GM18505 (cell line): ENCODE results near the gene ATPAF1.
"Not testable (repeated sequence)": the region's sequence is repeated elsewhere in the genome, so short reads cannot be mapped to it uniquely, and the experiment has no call there.

Experiments used
- ATAC-seq: cut with Tn5 transposase; IDR thresholded peaks from one replicate; pipeline ENCODE4 v1.9.1; 2021; ENCODE audit not compliant: unreplicated experiment
- POLR2A ChIP-seq: IDR thresholded peaks from 4 replicates; pipeline ENCODE4 v1.6.1; 2011; ENCODE audit warnings: borderline replicate concordance; ENCODE audit not compliant: insufficient read depth, insufficient read length; ENCODE audit errors: extremely low read depth

Gene ATPAF1

GRCh38 chr1:46672696-46673095 is 4.5 kb upstream of the ATPAF1 start:
- no peak for TF ChIP-seq POLR2A
- ATAC-seq: no peak

GRCh38 chr1:46671554-46671953 is 3.4 kb upstream of the ATPAF1 start, which contains the start of gene TEX38:
TEX38 (plus strand) TSS chr1:46671854; CDS start chr1:46671935, 81 bp downstream.
- no peak for ATAC-seq
- TF ChIP-seq POLR2A: no peak

GRCh38 chr1:46670134-46670533 is 2.0 kb upstream of the ATPAF1 start:
- TF ChIP-seq POLR2A: no peak
- ATAC-seq: no peak

GRCh38 chr1:46665983-46666382 is 2.2 kb downstream of the ATPAF1 start:
- TF ChIP-seq POLR2A: no peak
- no peak for ATAC-seq

DNA sequence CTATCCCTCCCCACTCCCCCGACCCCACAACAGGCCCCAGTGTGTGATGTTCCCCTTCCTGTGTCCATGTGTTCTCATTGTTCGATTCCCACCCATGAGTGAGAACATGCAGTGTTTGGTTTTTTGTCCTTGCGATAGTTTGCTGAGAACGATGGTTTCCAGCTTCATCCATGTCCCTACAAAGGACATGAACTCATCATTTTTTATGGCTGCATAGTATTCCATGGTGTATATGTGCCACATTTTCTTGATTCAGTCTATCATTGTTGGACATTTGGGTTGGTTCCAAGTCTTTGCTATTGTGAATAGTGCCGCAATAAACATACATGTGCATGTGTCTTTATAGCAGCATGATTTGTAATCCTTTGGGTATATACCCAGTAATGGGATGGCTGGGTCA is 5.2 kb downstream of the ATPAF1 start:
- ATAC-seq: not testable (repeated sequence)

GRCh38 chr1:46660116-46660515 is 8.0 kb downstream of the ATPAF1 start:
- not testable (repeated sequence) for ATAC-seq

- ATAC-seq: no peak
- TF ChIP-seq POLR2A: no peak
Observed at GRCh38 chr1:46659307-46659870, 8.8 kb downstream of the ATPAF1 start.

DNA sequence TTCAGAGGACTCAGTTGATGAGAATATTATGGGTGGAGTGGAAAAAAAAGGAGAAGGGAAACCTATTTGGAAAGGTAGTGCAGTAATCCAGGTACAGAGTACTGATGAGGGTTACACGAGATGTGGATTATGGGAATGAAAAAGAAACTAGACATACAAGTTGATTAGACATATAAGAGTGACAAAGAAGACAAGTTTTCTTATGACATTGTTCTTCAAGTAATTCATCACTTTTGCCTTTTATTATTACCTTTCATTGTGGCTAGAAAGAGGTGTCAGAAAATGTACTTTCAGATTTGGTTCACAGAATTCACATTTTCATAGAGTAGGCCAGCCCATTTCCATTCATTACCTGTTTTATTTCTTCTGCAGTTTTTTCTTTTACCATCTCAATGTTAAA is 10.4 kb downstream of the ATPAF1 start:
- ATAC-seq: no peak
- TF ChIP-seq POLR2A: no peak

- ATAC-seq: no peak
- no peak for TF ChIP-seq POLR2A
Observed at GRCh38 chr1:46656643-46657042, 11.5 kb downstream of the ATPAF1 start.

GRCh38 chr1:46655848-46656247 is 12.3 kb downstream of the ATPAF1 start:
- no peak for TF ChIP-seq POLR2A
- ATAC-seq: no peak

DNA sequence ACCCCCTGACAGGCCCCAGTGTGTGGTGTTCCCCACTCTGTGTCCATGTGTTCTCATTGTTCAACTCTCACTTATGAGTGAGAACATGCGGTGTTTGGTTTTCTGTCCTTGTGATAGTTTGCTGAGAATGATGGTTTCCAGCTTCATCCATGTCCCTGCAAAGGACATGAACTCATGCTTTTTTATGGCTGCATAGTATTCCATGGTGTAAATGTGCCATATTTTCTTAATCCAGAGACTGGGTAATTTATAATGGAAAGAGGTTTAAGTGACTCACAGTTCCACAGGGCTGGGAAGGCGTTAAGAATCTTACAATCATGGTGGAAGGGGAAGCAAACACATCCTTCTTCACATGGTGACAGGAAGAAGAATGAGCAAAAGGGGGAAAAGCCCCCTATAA is 13.5 kb downstream of the ATPAF1 start:
- not testable (repeated sequence) for ATAC-seq

GRCh38 chr1:46654012-46654411 is 14.2 kb downstream of the ATPAF1 start:
- ATAC-seq: no peak
- TF ChIP-seq POLR2A: no peak

- no peak for TF ChIP-seq POLR2A
- ATAC-seq: no peak
Observed at GRCh38 chr1:46653405-46653958, 14.7 kb downstream of the ATPAF1 start.

DNA sequence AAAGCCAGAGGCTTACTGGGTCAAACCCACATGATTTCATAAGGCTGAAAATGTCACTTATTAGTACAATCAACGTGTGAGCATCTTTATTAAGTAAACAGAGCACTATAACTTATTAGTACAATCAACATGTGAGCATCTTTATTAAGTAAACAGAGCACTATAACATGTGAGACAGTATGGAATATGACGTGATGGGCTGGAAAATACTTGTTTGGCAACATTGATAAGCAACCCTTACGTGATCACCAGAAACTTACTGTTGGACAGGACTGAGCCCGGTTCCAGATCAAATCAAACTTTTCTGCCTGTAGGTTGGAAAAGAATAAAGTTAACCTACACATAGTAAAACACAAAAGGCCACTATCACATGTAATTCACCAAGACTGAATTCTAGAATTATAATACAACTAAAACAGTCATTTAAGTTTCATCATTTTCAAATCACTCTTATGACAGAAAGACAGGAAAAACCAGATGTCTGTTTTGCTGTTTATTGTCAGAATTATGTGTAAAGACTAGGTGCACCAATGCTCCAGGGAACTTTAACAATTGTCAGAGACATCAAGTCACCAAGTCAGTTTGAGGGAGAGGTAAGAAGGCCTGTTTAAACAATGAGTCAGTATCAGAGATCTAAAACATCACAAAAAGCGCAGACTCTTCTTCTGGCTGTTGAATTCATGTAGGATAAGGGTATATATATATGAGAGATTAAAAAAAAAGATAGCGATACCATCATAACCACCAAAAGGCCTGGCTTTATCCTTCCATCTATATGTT is 15.7 kb downstream of the ATPAF1 start:
- TF ChIP-seq POLR2A: no peak

DNA sequence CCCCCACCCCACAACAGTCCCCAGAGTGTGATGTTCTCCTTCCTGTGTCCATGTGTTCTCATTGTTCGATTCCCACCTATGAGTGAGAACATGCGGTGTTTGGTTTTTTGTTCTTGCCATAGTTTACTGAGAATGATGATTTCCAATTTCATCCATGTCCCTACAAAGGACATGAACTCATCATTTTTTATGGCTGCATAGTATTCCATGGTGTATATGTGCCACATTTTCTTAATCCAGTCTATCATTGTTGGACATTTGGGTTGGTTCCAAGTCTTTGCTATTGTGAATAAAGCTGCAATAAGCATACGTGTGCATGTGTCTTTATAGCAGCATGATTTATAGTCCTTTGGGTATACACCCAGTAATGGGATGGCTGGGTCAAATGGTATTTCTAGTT is 17.0 kb downstream of the ATPAF1 start:
- ATAC-seq: not testable (repeated sequence)

More for the DNA sequence above, 15.7 kb downstream of the ATPAF1 start:
- ATAC-seq: no peak
